ENCODE results near the gene ERCC1. TPM values are rescaled to one million over a fixed set of nuclear protein-coding genes. Genes with fewer than 3 reads are reported as not detected.
A peak's percentile ranks its signal among the peaks of the same experiment; 100 is the strongest.

Gene ERCC1
- total RNA-seq (10 to 100 TPM; 45.3 to 93.8 TPM), polyA plus RNA-seq (ENCODE audit: insufficient read length in 2 of 2) (10 to 100 TPM; 86.0 to 98.1 TPM)
- long read RNA-seq, donor 1, transcript ERCC1-202 (10 exons, 3,828 nt), result major isoform, 16 of 35 reads
- long read RNA-seq, donor 1, transcript ERCC1-208 (10 exons, 1,453 nt), result minor isoform, 6 of 35 reads
- long read RNA-seq, donor 1, partial matches to known transcripts, result 6 of 35 reads
- long read RNA-seq, donor 1, other reads (novel, unspliced or antisense), result 0 of 35 reads
- long read RNA-seq, donor 2, transcript ERCC1-202 (10 exons, 3,828 nt), result major isoform, 9 of 14 reads
- long read RNA-seq, donor 2, partial matches to known transcripts, result 0 of 14 reads
- long read RNA-seq, donor 2, other reads (novel, unspliced or antisense), result 0 of 14 reads
- long read RNA-seq, donor 3, transcript ERCC1-202 (10 exons, 3,828 nt), result major isoform, 8 of 17 reads
- long read RNA-seq, donor 3, partial matches to known transcripts, result 6 of 17 reads
- long read RNA-seq, donor 3, other reads (novel, unspliced or antisense), result 0 of 17 reads
- long read RNA-seq, donor 4, transcript ERCC1-202 (10 exons, 3,828 nt), result major isoform, 17 of 68 reads
- long read RNA-seq, donor 4, transcript ERCC1-208 (10 exons, 1,453 nt), result minor isoform, 7 of 68 reads
- long read RNA-seq, donor 4, transcript ERCC1-207 (4 exons, 586 nt), result minor isoform, 8 of 68 reads
- long read RNA-seq, donor 4, partial matches to known transcripts, result 34 of 68 reads
- long read RNA-seq, donor 4, other reads (novel, unspliced or antisense), result 0 of 68 reads

DNA sequence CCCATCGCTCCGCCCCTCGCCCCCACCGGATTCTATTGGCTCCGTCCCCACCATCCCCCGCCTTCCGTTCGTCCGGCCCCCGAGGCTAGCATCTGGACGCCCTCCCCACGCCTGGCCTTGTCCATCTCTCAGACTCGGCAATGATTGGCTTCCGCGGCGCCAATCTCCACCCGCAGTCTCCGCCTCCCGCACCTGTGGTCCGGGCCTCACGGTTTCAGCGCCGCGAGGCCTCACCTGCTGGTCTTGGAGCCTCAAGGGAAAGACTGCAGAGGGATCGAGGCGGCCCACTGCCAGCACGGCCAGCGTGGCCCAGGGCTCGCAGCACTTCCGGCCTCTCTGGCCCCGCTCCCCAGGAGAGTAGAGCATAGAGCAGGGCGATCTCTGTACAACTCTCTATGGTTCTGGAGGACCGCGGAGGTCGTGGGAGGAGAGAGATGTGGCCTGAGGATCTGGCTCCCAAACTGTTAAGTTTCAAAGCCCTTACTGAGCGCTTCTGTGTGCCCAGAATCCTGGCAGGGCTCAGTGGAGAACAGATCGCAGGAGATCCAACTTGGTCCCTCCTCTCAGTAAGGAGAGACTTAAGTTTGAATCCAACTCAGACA, at the start of gene ERCC1:
TSS of gene ERCC1 (minus strand) at position 329 of the 602 bp plus-strand sequence. CDS start 543 bp downstream, outside the sequence.
- Histone ChIP-seq H3K4me1 (ENCODE audit: control insufficient read depth, insufficient read depth, low read length) (peaks cover 33% of the 10 kb centered on the region), H3K27me3 (ENCODE audit: control insufficient read depth, insufficient read depth, low read length) (peaks cover 6% of the 10 kb centered on the region), H3K9me3 (ENCODE audit: control insufficient read depth, insufficient read depth, low read length) (no peaks in the 10 kb centered on the region), H3K36me3 (ENCODE audit: control insufficient read depth, insufficient read depth, low read length) (peaks cover 35% of the 10 kb centered on the region), H3K27ac (ENCODE audit: low read depth, low read length) (peak within 1 kb of the TSS; percentile 88), H3K4me3 (ENCODE audit: low read depth, low read length) (peak within 1 kb of the TSS; percentile 75)
- DNase-seq (ENCODE audit: low read depth in 4 of 6, low spot score in 6 of 6), result peak in 5 of 6 donors; percentile 74 to 97 (median 81)
- WGBS (ENCODE audit: insufficient coverage), result 0% methylated on average over 37 of the region's 37 CpGs

DNA sequence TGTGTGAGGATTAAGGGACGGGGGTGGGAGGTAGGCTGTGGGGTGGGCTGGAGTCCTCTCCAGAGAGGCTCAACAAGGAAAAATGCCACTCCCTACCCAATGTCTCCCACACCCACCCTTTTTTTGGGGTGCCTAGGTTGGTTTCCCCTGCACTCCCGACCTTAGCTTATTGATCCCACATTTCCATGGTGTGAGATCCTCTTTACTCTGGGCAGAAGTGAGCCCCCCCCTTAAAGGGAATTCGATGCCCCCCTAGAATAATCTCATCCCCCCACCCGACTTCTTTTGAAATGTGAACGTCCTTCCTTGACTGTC, 49.6 kb upstream of the ERCC1 start:
- DNase-seq (ENCODE audit: low read depth in 4 of 6, low spot score in 6 of 6), result no peak
- Histone ChIP-seq H3K36me3 (ENCODE audit: control insufficient read depth, insufficient read depth, low read length) (no peaks in the 10 kb centered on the region), H3K4me1 (ENCODE audit: control insufficient read depth, insufficient read depth, low read length) (peaks cover 41% of the 10 kb centered on the region), H3K4me3 (ENCODE audit: low read depth, low read length) (no peak overlapping the region), H3K27me3 (ENCODE audit: control insufficient read depth, insufficient read depth, low read length) (peaks cover 63% of the 10 kb centered on the region), H3K27ac (ENCODE audit: low read depth, low read length) (no peak overlapping the region), H3K9me3 (ENCODE audit: control insufficient read depth, insufficient read depth, low read length) (no peaks in the 10 kb centered on the region)
- 24% methylated on average over 3 of the region's 5 CpGs for WGBS (ENCODE audit: insufficient coverage)

DNA sequence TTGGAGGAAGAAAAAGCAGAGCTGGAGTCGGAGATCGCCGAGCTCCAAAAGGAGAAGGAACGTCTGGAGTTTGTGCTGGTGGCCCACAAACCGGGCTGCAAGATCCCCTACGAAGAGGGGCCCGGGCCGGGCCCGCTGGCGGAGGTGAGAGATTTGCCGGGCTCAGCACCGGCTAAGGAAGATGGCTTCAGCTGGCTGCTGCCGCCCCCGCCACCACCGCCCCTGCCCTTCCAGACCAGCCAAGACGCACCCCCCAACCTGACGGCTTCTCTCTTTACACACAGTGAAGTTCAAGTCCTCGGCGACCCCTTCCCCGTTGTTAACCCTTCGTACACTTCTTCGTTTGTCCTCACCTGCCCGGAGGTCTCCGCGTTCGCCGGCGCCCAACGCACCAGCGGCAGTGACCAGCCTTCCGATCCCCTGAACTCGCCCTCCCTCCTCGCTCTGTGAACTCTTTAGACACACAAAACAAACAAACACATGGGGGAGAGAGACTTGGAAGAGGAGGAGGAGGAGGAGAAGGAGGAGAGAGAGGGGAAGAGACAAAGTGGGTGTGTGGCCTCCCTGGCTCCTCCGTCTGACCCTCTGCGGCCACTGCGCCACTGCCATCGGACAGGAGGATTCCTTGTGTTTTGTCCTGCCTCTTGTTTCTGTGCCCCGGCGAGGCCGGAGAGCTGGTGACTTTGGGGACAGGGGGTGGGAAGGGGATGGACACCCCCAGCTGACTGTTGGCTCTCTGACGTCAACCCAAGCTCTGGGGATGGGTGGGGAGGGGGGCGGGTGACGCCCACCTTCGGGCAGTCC, 49.0 kb upstream of the ERCC1 start:
- no peaks in the 10 kb centered on the region for H3K36me3 ChIP-seq (ENCODE audit: control insufficient read depth, insufficient read depth, low read length)
- peak in 1 of 6 donors; percentile 52 for DNase-seq (ENCODE audit: low read depth in 4 of 6, low spot score in 6 of 6)
- H3K27me3 ChIP-seq (ENCODE audit: control insufficient read depth, insufficient read depth, low read length), result peaks cover 63% of the 10 kb centered on the region
- no peaks in the 10 kb centered on the region for H3K9me3 ChIP-seq (ENCODE audit: control insufficient read depth, insufficient read depth, low read length)
- no peak overlapping the region for H3K27ac ChIP-seq (ENCODE audit: low read depth, low read length)
- 3% methylated on average over 36 of the region's 44 CpGs for WGBS (ENCODE audit: insufficient coverage)
- H3K4me3 ChIP-seq (ENCODE audit: low read depth, low read length), result peak overlapping the region; percentile 18
- peaks cover 41% of the 10 kb centered on the region for H3K4me1 ChIP-seq (ENCODE audit: control insufficient read depth, insufficient read depth, low read length)

DNA sequence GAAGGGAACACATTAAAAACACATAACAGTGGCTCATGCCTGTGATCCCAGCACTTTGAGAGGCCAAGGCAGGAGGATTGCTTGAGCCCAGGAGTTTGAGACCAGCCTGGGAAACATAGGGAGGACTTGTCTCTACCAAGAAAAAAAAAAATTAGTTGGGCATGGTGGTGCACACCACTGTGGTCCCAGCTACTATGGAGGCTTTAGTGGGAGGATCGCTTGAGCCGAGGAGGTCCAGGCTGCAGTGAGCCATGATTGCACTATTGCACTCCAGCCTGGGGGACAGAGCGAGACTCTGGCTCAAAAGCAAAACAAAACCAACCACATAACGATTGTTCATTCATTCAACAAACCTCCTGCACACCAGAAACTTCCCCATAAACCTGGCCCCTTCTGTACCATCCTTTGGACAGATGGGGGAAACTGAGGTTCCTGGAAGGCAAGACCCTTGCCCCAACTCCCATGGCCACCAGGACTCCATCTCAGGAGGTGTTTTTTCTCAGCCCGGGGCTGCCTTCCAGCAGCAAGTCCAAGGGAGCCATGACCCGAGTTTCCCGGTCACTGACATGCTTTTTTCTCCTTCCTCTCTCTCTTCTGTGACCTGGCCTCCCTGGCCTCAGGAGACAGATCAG, 48.3 kb upstream of the ERCC1 start:
- Histone ChIP-seq H3K9me3 (ENCODE audit: control insufficient read depth, insufficient read depth, low read length) (no peaks in the 10 kb centered on the region), H3K4me1 (ENCODE audit: control insufficient read depth, insufficient read depth, low read length) (peaks cover 45% of the 10 kb centered on the region), H3K27ac (ENCODE audit: low read depth, low read length) (no peak overlapping the region), H3K4me3 (ENCODE audit: low read depth, low read length) (peak overlapping the region; percentile 18), H3K27me3 (ENCODE audit: control insufficient read depth, insufficient read depth, low read length) (peaks cover 63% of the 10 kb centered on the region), H3K36me3 (ENCODE audit: control insufficient read depth, insufficient read depth, low read length) (no peaks in the 10 kb centered on the region)
- no peak for DNase-seq (ENCODE audit: low read depth in 4 of 6, low spot score in 6 of 6)
- WGBS (ENCODE audit: insufficient coverage), result 54% methylated on average over 6 of the region's 7 CpGs

DNA sequence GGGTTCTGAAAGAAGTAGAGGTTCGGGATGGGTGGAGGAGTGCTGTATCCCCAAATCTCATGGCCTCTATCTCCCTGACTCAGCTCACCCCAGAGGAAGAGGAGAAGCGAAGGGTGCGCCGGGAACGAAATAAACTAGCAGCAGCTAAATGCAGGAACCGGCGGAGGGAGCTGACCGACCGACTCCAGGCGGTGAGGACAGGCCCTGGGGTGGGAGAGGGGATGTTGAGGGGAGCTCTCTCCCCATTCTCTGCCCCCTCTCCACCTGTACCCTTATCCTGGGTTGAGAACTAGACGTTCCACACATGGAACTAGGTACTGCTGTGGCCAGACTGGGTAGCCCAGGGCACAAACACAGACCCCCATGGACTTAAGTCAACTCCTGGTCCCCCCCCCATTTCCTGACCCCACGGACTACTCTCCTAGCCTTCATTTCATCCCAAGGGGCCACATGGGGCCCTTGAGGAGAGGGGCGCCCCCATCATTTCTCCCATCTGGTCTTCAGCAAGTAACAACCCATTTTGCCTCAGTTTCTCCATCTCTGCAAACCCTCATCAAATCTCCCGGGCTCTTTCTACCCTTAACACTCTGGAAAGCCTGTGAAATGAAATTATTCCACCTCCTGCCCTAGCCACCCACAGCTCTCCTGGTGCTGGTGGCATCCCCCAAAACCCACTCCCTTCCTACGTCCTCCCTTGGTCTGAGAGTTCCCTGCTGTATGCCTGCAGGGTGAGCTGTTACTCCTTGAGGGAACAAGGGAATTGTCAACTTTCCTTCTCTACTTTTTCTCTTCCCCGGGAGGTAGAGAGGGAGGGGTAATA, 47.6 kb upstream of the ERCC1 start:
- DNase-seq (ENCODE audit: low read depth in 4 of 6, low spot score in 6 of 6), result no peak
- no peak overlapping the region for H3K27ac ChIP-seq (ENCODE audit: low read depth, low read length)
- no peak overlapping the region for H3K4me3 ChIP-seq (ENCODE audit: low read depth, low read length)
- H3K9me3 ChIP-seq (ENCODE audit: control insufficient read depth, insufficient read depth, low read length), result no peaks in the 10 kb centered on the region
- peaks cover 46% of the 10 kb centered on the region for H3K4me1 ChIP-seq (ENCODE audit: control insufficient read depth, insufficient read depth, low read length)
- 77% methylated on average over 4 of the region's 16 CpGs for WGBS (ENCODE audit: insufficient coverage)
- H3K27me3 ChIP-seq (ENCODE audit: control insufficient read depth, insufficient read depth, low read length), result peaks cover 60% of the 10 kb centered on the region
- no peaks in the 10 kb centered on the region for H3K36me3 ChIP-seq (ENCODE audit: control insufficient read depth, insufficient read depth, low read length)

DNA sequence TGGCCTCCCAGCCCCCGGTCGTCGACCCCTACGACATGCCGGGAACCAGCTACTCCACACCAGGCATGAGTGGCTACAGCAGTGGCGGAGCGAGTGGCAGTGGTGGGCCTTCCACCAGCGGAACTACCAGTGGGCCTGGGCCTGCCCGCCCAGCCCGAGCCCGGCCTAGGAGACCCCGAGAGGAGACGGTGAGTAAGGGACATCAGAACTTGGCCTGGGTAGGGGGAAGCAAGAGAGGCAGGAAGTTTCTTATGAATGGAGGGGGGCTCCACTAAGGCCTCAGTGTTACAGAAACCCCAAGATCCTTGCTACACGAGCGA, 47.0 kb upstream of the ERCC1 start:
- H3K27ac ChIP-seq (ENCODE audit: low read depth, low read length), result no peak overlapping the region
- peaks cover 57% of the 10 kb centered on the region for H3K27me3 ChIP-seq (ENCODE audit: control insufficient read depth, insufficient read depth, low read length)
- WGBS (ENCODE audit: insufficient coverage), result 94% methylated on average over 12 of the region's 15 CpGs
- no peak for DNase-seq (ENCODE audit: low read depth in 4 of 6, low spot score in 6 of 6)
- H3K36me3 ChIP-seq (ENCODE audit: control insufficient read depth, insufficient read depth, low read length), result no peaks in the 10 kb centered on the region
- peaks cover 46% of the 10 kb centered on the region for H3K4me1 ChIP-seq (ENCODE audit: control insufficient read depth, insufficient read depth, low read length)
- no peak overlapping the region for H3K4me3 ChIP-seq (ENCODE audit: low read depth, low read length)
- H3K9me3 ChIP-seq (ENCODE audit: control insufficient read depth, insufficient read depth, low read length), result no peaks in the 10 kb centered on the region

DNA sequence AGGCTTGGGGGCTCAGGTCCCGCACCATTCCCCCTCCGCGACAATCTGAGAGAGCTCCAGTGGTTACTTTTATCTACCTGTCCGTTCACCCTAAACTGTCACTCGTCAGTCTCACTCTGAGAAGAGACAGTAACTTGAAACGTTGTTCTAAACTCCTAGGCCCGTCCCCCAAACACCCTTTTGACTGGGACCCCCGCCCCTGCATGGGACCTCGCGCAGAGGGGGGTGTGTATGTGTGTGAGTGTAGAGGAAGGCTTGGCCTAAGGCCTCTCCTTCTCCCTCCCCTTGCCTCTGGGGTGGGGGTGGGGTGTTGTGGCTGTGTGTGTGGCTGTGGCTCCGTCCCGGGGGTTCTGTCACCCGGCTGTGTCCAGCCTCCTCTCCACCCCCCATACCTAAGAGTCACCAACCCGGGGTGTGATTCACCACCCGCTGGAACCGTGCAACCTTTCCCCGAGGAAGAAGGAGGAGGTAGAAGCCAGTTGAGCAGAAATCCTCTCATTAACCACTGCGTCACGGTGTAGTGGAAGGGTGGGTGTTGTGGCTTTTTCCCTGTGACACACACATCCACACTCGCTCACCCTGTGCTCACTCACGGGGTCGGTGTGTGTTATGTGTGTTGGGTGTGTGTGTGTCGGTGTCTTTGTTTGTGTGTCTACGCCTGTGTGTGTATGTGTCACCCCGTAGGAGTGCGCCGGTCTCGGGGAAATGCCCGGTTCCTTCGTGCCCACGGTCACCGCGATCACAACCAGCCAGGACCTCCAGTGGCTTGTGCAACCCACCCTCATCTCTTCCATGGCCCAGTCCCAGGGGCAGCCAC, 46.4 kb upstream of the ERCC1 start:
- DNase-seq (ENCODE audit: low read depth in 4 of 6, low spot score in 6 of 6), result no peak
- Histone ChIP-seq H3K27ac (ENCODE audit: low read depth, low read length) (peak overlapping the region; percentile 84), H3K4me3 (ENCODE audit: low read depth, low read length) (peak overlapping the region; percentile 82), H3K9me3 (ENCODE audit: control insufficient read depth, insufficient read depth, low read length) (no peaks in the 10 kb centered on the region), H3K36me3 (ENCODE audit: control insufficient read depth, insufficient read depth, low read length) (no peaks in the 10 kb centered on the region), H3K27me3 (ENCODE audit: control insufficient read depth, insufficient read depth, low read length) (peaks cover 56% of the 10 kb centered on the region), H3K4me1 (ENCODE audit: control insufficient read depth, insufficient read depth, low read length) (peaks cover 46% of the 10 kb centered on the region)
- WGBS (ENCODE audit: insufficient coverage), result 59% methylated on average over 14 of the region's 33 CpGs

Measured in spinal cord (tissue), 10 donors.